Measurements from ENCODE around the gene PLCH1.

PLCH1 gene

GRCh38 chr3:155457591-155457990 lies 287.3 kb downstream of the PLCH1 start:
- no peak overlapping the region for H3K4me3 ChIP-seq (replicated peaks; ENCODE audit: low read depth, low read length)
- TF ChIP-seq CTCF (IDR thresholded peaks at IDR 0.05; ENCODE audit: insufficient read depth, low read length, poor library complexity, severe bottlenecking) = no peak
- no peak for DNase-seq (ENCODE audit: extremely low read depth, insufficient read length)

GRCh38 chr3:155455765-155456164 lies 289.1 kb downstream of the PLCH1 start:
- Histone ChIP-seq H3K36me3 (ENCODE audit: control insufficient read depth, insufficient read depth, low read length) (no peaks in the 10 kb centered on the region), H3K4me3 (replicated peaks; ENCODE audit: low read depth, low read length) (no peak overlapping the region), H3K27me3 (replicated peaks; ENCODE audit: control insufficient read depth, insufficient read depth, low read length) (no peaks in the 10 kb centered on the region)
- no peak for TF ChIP-seq CTCF (IDR thresholded peaks at IDR 0.05; ENCODE audit: insufficient read depth, low read length, poor library complexity, severe bottlenecking)
- DNase-seq (ENCODE audit: extremely low read depth, insufficient read length) = no peak

More at GRCh38 chr3:155457591-155457990, 287.3 kb downstream of the PLCH1 start:
- Histone ChIP-seq H3K27me3 (replicated peaks; ENCODE audit: control insufficient read depth, insufficient read depth, low read length) (no peaks in the 10 kb centered on the region), H3K36me3 (ENCODE audit: control insufficient read depth, insufficient read depth, low read length) (no peaks in the 10 kb centered on the region)

- H3K27me3 ChIP-seq (replicated peaks; ENCODE audit: control insufficient read depth, insufficient read depth, low read length) = no peaks in the 10 kb centered on the region
- DNase-seq (ENCODE audit: extremely low read depth, insufficient read length) = no peak
- H3K36me3 ChIP-seq (ENCODE audit: control insufficient read depth, insufficient read depth, low read length) = no peaks in the 10 kb centered on the region
- no peak overlapping the region for H3K4me3 ChIP-seq (replicated peaks; ENCODE audit: low read depth, low read length)
- TF ChIP-seq CTCF (IDR thresholded peaks at IDR 0.05; ENCODE audit: insufficient read depth, low read length, poor library complexity, severe bottlenecking) = no peak
Measured at GRCh38 chr3:155453512-155453911, 291.4 kb downstream of the PLCH1 start.

GRCh38 chr3:155449613-155450267 lies 295.1 kb downstream of the PLCH1 start:
- no peak for TF ChIP-seq CTCF (IDR thresholded peaks at IDR 0.05; ENCODE audit: insufficient read depth, low read length, poor library complexity, severe bottlenecking)
- H3K36me3 ChIP-seq (ENCODE audit: control insufficient read depth, insufficient read depth, low read length) = no peaks in the 10 kb centered on the region
- DNase-seq (ENCODE audit: extremely low read depth, insufficient read length) = no peak
- H3K27me3 ChIP-seq (replicated peaks; ENCODE audit: control insufficient read depth, insufficient read depth, low read length) = no peaks in the 10 kb centered on the region
- no peak overlapping the region for H3K4me3 ChIP-seq (replicated peaks; ENCODE audit: low read depth, low read length)

- no peak for DNase-seq (ENCODE audit: extremely low read depth, insufficient read length)
- H3K4me3 ChIP-seq (replicated peaks; ENCODE audit: low read depth, low read length) = no peak overlapping the region
- TF ChIP-seq CTCF (IDR thresholded peaks at IDR 0.05; ENCODE audit: insufficient read depth, low read length, poor library complexity, severe bottlenecking) = no peak
- no peaks in the 10 kb centered on the region for H3K36me3 ChIP-seq (ENCODE audit: control insufficient read depth, insufficient read depth, low read length)
- no peaks in the 10 kb centered on the region for H3K27me3 ChIP-seq (replicated peaks; ENCODE audit: control insufficient read depth, insufficient read depth, low read length)
Measured at GRCh38 chr3:155448531-155448930, 296.3 kb downstream of the PLCH1 start.

GRCh38 chr3:155446366-155446765 lies 298.5 kb downstream of the PLCH1 start:
- Histone ChIP-seq H3K36me3 (ENCODE audit: control insufficient read depth, insufficient read depth, low read length) (no peaks in the 10 kb centered on the region), H3K4me3 (replicated peaks; ENCODE audit: low read depth, low read length) (no peak overlapping the region), H3K27me3 (replicated peaks; ENCODE audit: control insufficient read depth, insufficient read depth, low read length) (no peaks in the 10 kb centered on the region)
- no peak for DNase-seq (ENCODE audit: extremely low read depth, insufficient read length)
- no peak for TF ChIP-seq CTCF (IDR thresholded peaks at IDR 0.05; ENCODE audit: insufficient read depth, low read length, poor library complexity, severe bottlenecking)
